Fibroblast of lung (primary cell): Measurements from ENCODE around the gene KCND1. TPM values are rescaled to one million over a fixed set of nuclear protein-coding genes. Genes with fewer than 3 reads are reported as not detected.

Experiments used
- DNase-seq, 2 donors: peaks; one replicate each; pipeline versions ENCODE4 v3.0.0 to v3.0.0-alpha.2; 2010; ENCODE audit warnings: low read depth in 2 of 2
- H2AFZ ChIP-seq: 2 replicates; pipeline ENCODE4 v1.5.1; 2012; ENCODE audit warnings: low read length, control low read depth, inconsistent platforms
- H3K27ac ChIP-seq: 2 replicates; pipeline ENCODE4 v1.5.1; 2011; ENCODE audit warnings: low read length, control low read depth; ENCODE audit not compliant: insufficient read depth
- H3K27me3 ChIP-seq: 2 replicates; pipeline ENCODE4 v1.5.1; 2011; ENCODE audit warnings: mild to moderate bottlenecking, low read length; ENCODE audit not compliant: control insufficient read depth, insufficient read depth
- H3K36me3 ChIP-seq: 2 replicates; pipeline ENCODE4 v1.5.1; 2011; ENCODE audit warnings: low read length; ENCODE audit not compliant: control insufficient read depth, insufficient read depth
- H3K4me1 ChIP-seq: 2 replicates; pipeline ENCODE4 v1.5.1; 2011; ENCODE audit warnings: low read length; ENCODE audit not compliant: control insufficient read depth, insufficient read depth; ENCODE audit errors: extremely low read depth
- H3K4me2 ChIP-seq: 2 replicates; pipeline ENCODE4 v1.5.1; 2011; ENCODE audit warnings: low read length, control low read depth; ENCODE audit not compliant: insufficient read depth; ENCODE audit errors: extremely low read depth
- H3K4me3 ChIP-seq, 4 experiments: fragments of 200-600 bp in 1 of 4; sonication (generic) in 1 of 4; replicated peaks in 1 of 4; 2 replicates each; pipeline ENCODE4 v1.5.1; 2011 to 2016; ENCODE audit warnings: low read length in 4 of 4, low read depth in 3 of 4, mild to moderate bottlenecking in 3 of 4, control low read depth in 2 of 4, inconsistent platforms in 1 of 4, mixed read lengths in 1 of 4; ENCODE audit not compliant: insufficient read depth in 1 of 4; ENCODE audit errors: control extremely low read depth in 1 of 4
- H3K79me2 ChIP-seq: 2 replicates; pipeline ENCODE4 v1.5.1; 2012; ENCODE audit warnings: mild to moderate bottlenecking, low read length, inconsistent platforms; ENCODE audit not compliant: control insufficient read depth, insufficient read depth
- H3K9ac ChIP-seq: 2 replicates; pipeline ENCODE4 v1.5.1; 2011; ENCODE audit warnings: mild to moderate bottlenecking, low read length, control low read depth; ENCODE audit not compliant: insufficient read depth
- H3K9me3 ChIP-seq: 2 replicates; pipeline ENCODE4 v1.5.1; 2012; ENCODE audit warnings: low read depth, low read length; ENCODE audit not compliant: control insufficient read depth, insufficient read depth
- H4K20me1 ChIP-seq: 2 replicates; pipeline ENCODE4 v1.5.1; 2011; ENCODE audit warnings: low read length; ENCODE audit not compliant: control insufficient read depth, insufficient read depth; ENCODE audit errors: extremely low read depth
- CTCF ChIP-seq, 2 donors: IDR thresholded peaks in 1 of 2; conservative IDR thresholded peaks in 1 of 2; 1 replicate in 1 of 2; 2 replicates in 1 of 2; pipeline ENCODE4 v1.5.1; 2011 to 2012; ENCODE audit warnings: low read length in 2 of 2, control low read depth in 1 of 2, inconsistent platforms in 1 of 2, low read depth in 1 of 2, mild to moderate bottlenecking in 1 of 2
- EZH2 ChIP-seq: IDR thresholded peaks from 2 replicates; pipeline ENCODE4 v1.5.1; 2012; ENCODE audit warnings: low read length, control low read depth, mild to moderate bottlenecking; ENCODE audit errors: missing control alignments
- polyA plus RNA-seq, 2 donors: library from polyadenylated mRNA; depleted of rRNA in 1 of 2; stranded (reverse) in 1 of 2; unstranded in 1 of 2; fragments of >200 nt; gene quantifications; 2 replicates each; pipeline ENCODE4 v1.2.1, GENCODE V29; 2011 to 2012; ENCODE audit warnings: missing spikeins in 1 of 2
- total RNA-seq: library from RNA; depleted of rRNA; stranded (reverse); fragments of >200 nt; gene quantifications from 2 replicates; pipeline ENCODE4 v1.2.1, GENCODE V29; 2014

The KCND1 gene
- total and polyA plus RNA-seq, 2 donors (not counting 1 experiment from before 2014, with no cell fraction given): 0.41 to 1.3 TPM

GRCh38 chrX:48920718-48921104 is 50.9 kb downstream of the KCND1 start:
- H3K27ac ChIP-seq: no peak overlapping the region
- no peak overlapping the region for H3K9ac ChIP-seq
- H3K27me3 ChIP-seq: no peaks in the 10 kb centered on the region
- peaks cover 4% of the 10 kb centered on the region for H3K36me3 ChIP-seq
- no peak overlapping the region for H3K4me3 ChIP-seq
- H4K20me1 ChIP-seq: no peaks in the 10 kb centered on the region
- no peaks in the 10 kb centered on the region for H3K9me3 ChIP-seq
- no peak overlapping the region for H2AFZ ChIP-seq
- DNase-seq: no peak
- TF ChIP-seq CTCF (conservative IDR thresholded peaks at IDR 0.05 in 1 of 2, IDR thresholded peaks at IDR 0.05 in 1 of 2; ENCODE audit: low read depth in 1 of 2, low read length in 2 of 2): no peak
- TF ChIP-seq EZH2: no peak
- H3K79me2 ChIP-seq: peaks cover 6% of the 10 kb centered on the region
- H3K4me2 ChIP-seq: no peak overlapping the region
- H3K4me1 ChIP-seq: no peaks in the 10 kb centered on the region

- Histone ChIP-seq H3K36me3 (peaks cover 4% of the 10 kb centered on the region), H2AFZ (no peak overlapping the region), H3K27me3 (no peaks in the 10 kb centered on the region), H3K79me2 (peaks cover 6% of the 10 kb centered on the region), H3K27ac (no peak overlapping the region), H3K9ac (no peak overlapping the region), H3K4me1 (no peaks in the 10 kb centered on the region), H4K20me1 (no peaks in the 10 kb centered on the region), H3K4me3 (no peak overlapping the region), H3K4me2 (no peak overlapping the region), H3K9me3 (no peaks in the 10 kb centered on the region)
- no peak for DNase-seq
- TF ChIP-seq CTCF (conservative IDR thresholded peaks at IDR 0.05 in 1 of 2, IDR thresholded peaks at IDR 0.05 in 1 of 2; ENCODE audit: low read depth in 1 of 2, low read length in 2 of 2): no peak
- TF ChIP-seq EZH2: no peak
Measured at GRCh38 chrX:48919947-48920717, 51.5 kb downstream of the KCND1 start.

- peak overlapping the region; percentile 44 for H3K27ac ChIP-seq
- no peaks in the 10 kb centered on the region for H3K27me3 ChIP-seq
- no peak for DNase-seq
- peaks cover 3% of the 10 kb centered on the region for H3K36me3 ChIP-seq
- no peaks in the 10 kb centered on the region for H4K20me1 ChIP-seq
- H2AFZ ChIP-seq: no peak overlapping the region
- peak overlapping the region; percentile 4 for H3K9ac ChIP-seq
- peak overlapping the region in 3 of 4 experiments; percentile 9 to 58 (median 44) for H3K4me3 ChIP-seq
- H3K4me1 ChIP-seq: no peaks in the 10 kb centered on the region
- TF ChIP-seq EZH2 (no peak), CTCF (conservative IDR thresholded peaks at IDR 0.05 in 1 of 2, IDR thresholded peaks at IDR 0.05 in 1 of 2; ENCODE audit: low read depth in 1 of 2, low read length in 2 of 2) (no peak)
- H3K9me3 ChIP-seq: no peaks in the 10 kb centered on the region
- peaks cover 6% of the 10 kb centered on the region for H3K79me2 ChIP-seq
- peak overlapping the region; percentile 66 for H3K4me2 ChIP-seq
Measured at GRCh38 chrX:48919360-48919841, 52.2 kb downstream of the KCND1 start.
